Measurements from ENCODE around the gene CDC42SE2.
"Not testable (repeated sequence)": the region's sequence is repeated elsewhere in the genome, so short reads cannot be mapped to it uniquely, and the experiment has no call there.

Gene CDC42SE2

GRCh38 chr5:131318455-131318854, 54.6 kb downstream of the CDC42SE2 start:
- no peak for DNase-seq (ENCODE audit: low spot score)

GRCh38 chr5:131321066-131321465, 57.2 kb downstream of the CDC42SE2 start:
- no peak for DNase-seq (ENCODE audit: low spot score)

GRCh38 chr5:131322926-131323325, 59.1 kb downstream of the CDC42SE2 start:
- DNase-seq (ENCODE audit: low spot score): no peak

- DNase-seq (ENCODE audit: low spot score): no peak
These were observed 59.5 kb downstream of the CDC42SE2 start for GRCh38 chr5:131323378-131323777.

- peak; percentile 32 for DNase-seq (ENCODE audit: low spot score)
These were observed 60.5 kb downstream of the CDC42SE2 start for GRCh38 chr5:131324303-131324702.

GRCh38 chr5:131328536-131329285, 64.9 kb downstream of the CDC42SE2 start:
- no peak for DNase-seq (ENCODE audit: low spot score)

- DNase-seq (ENCODE audit: low spot score): no peak
These were observed 65.4 kb downstream of the CDC42SE2 start for GRCh38 chr5:131329286-131329560.

- DNase-seq (ENCODE audit: low spot score): no peak
These were observed 66.2 kb downstream of the CDC42SE2 start for GRCh38 chr5:131330031-131330430.

- DNase-seq (ENCODE audit: low spot score): not testable (repeated sequence)
These were observed 71.9 kb downstream of the CDC42SE2 start for GRCh38 chr5:131335756-131336155.

GRCh38 chr5:131336801-131337200, 72.9 kb downstream of the CDC42SE2 start:
- not testable (repeated sequence) for DNase-seq (ENCODE audit: low spot score)

- DNase-seq (ENCODE audit: low spot score): not testable (repeated sequence)
These were observed 73.6 kb downstream of the CDC42SE2 start for GRCh38 chr5:131337240-131338050.

GRCh38 chr5:131338051-131338453, 74.2 kb downstream of the CDC42SE2 start:
- no peak for DNase-seq (ENCODE audit: low spot score)

- DNase-seq (ENCODE audit: low spot score): not testable (repeated sequence)
These were observed 80.4 kb downstream of the CDC42SE2 start for GRCh38 chr5:131344288-131344687.

- not testable (repeated sequence) for DNase-seq (ENCODE audit: low spot score)
These were observed 82.4 kb downstream of the CDC42SE2 start for GRCh38 chr5:131346204-131346603.

- no peak for DNase-seq (ENCODE audit: low spot score)
These were observed 90.1 kb downstream of the CDC42SE2 start for GRCh38 chr5:131353991-131354390.

- DNase-seq (ENCODE audit: low spot score): no peak
These were observed 92.2 kb downstream of the CDC42SE2 start for GRCh38 chr5:131355971-131356528.

GRCh38 chr5:131356619-131357018, 92.8 kb downstream of the CDC42SE2 start:
- no peak for DNase-seq (ENCODE audit: low spot score)

- DNase-seq (ENCODE audit: low spot score): no peak
These were observed 94.1 kb downstream of the CDC42SE2 start for GRCh38 chr5:131357739-131358561.

GRCh38 chr5:131361677-131362315, 97.9 kb downstream of the CDC42SE2 start:
- DNase-seq (ENCODE audit: low spot score): no peak

- no peak for DNase-seq (ENCODE audit: low spot score)
These were observed 100.1 kb downstream of the CDC42SE2 start for GRCh38 chr5:131363811-131364506.

GRCh38 chr5:131364507-131365050, 100.7 kb downstream of the CDC42SE2 start:
- no peak for DNase-seq (ENCODE audit: low spot score)
